ENCODE results near the gene BNIP5. TPM values are rescaled to one million over a fixed set of nuclear protein-coding genes. Genes with fewer than 3 reads are reported as not detected.
A peak's percentile ranks its signal among the peaks of the same experiment; 100 is the strongest.

The BNIP5 gene
- total RNA-seq, 1 experiment from 2014 or later: not detected

- TF ChIP-seq CTCF (conservative IDR thresholded peaks at IDR 0.05; ENCODE audit: low read depth, low read length): no peak
- TF ChIP-seq EZH2 (IDR thresholded peaks at IDR 0.05; ENCODE audit: borderline replicate concordance, low read depth, low read length, poor library complexity, severe bottlenecking): no peak
- H3K27ac ChIP-seq (ENCODE audit: low read depth, low read length, poor library complexity, severe bottlenecking): no peak overlapping the region
- intact Hi-C loops (cut with micrococcal nuclease; ENCODE audit: unreplicated experiment): loop anchor here (2.0 kb wide), 2 partner anchors 20 to 238 kb away; no protein-coding TSS in a partner anchor
- no TSS peak for BruUV-seq (replicated peaks)
- no peaks in the 10 kb centered on the region for H3K9me3 ChIP-seq (ENCODE audit: low read depth, low read length, poor library complexity, severe bottlenecking)
- no peaks in the 10 kb centered on the region for H3K4me1 ChIP-seq (ENCODE audit: insufficient read depth, low read length, poor library complexity, severe bottlenecking)
- ChIA-PET POLR2A (ENCODE audit: low non-redundant PET) (no interaction called here), CTCF (interaction anchor here (1.6 to 2.5 kb wide), 2 partner anchors 20 to 58 kb away, joined by 3 to 10 read pairs; no protein-coding TSS in a partner anchor)
- H3K4me3 ChIP-seq (ENCODE audit: low read depth, low read length, poor library complexity, severe bottlenecking): no peak overlapping the region
- no peaks in the 10 kb centered on the region for H3K36me3 ChIP-seq (ENCODE audit: insufficient read depth, low read length, poor library complexity, severe bottlenecking)
- DNase-seq (ENCODE audit: low spot score): no peak
- H3K27me3 ChIP-seq (replicated peaks; ENCODE audit: insufficient read depth, low read depth, low read length, poor library complexity): no peaks in the 10 kb centered on the region
Measured at GRCh38 chr6:36361071-36361470, 24.4 kb upstream of the BNIP5 start.

- Histone ChIP-seq H3K27ac (ENCODE audit: low read depth, low read length, poor library complexity, severe bottlenecking) (no peak overlapping the region), H3K9me3 (ENCODE audit: low read depth, low read length, poor library complexity, severe bottlenecking) (no peaks in the 10 kb centered on the region), H3K4me1 (ENCODE audit: insufficient read depth, low read length, poor library complexity, severe bottlenecking) (no peaks in the 10 kb centered on the region), H3K36me3 (ENCODE audit: insufficient read depth, low read length, poor library complexity, severe bottlenecking) (no peaks in the 10 kb centered on the region), H3K27me3 (replicated peaks; ENCODE audit: insufficient read depth, low read depth, low read length, poor library complexity) (no peaks in the 10 kb centered on the region), H3K4me3 (ENCODE audit: low read depth, low read length, poor library complexity, severe bottlenecking) (no peak overlapping the region)
- intact Hi-C loops (cut with micrococcal nuclease; ENCODE audit: unreplicated experiment): loop anchor here (1.0 to 2.0 kb wide), 3 partner anchors 20 to 238 kb away; no protein-coding TSS in a partner anchor
- no TSS peak for BruUV-seq (replicated peaks)
- DNase-seq (ENCODE audit: low spot score): peak; percentile 87
- TF ChIP-seq EZH2 (IDR thresholded peaks at IDR 0.05; ENCODE audit: borderline replicate concordance, low read depth, low read length, poor library complexity, severe bottlenecking) (no peak), CTCF (conservative IDR thresholded peaks at IDR 0.05; ENCODE audit: low read depth, low read length) (peak; percentile 85)
- CTCF ChIA-PET: interaction anchor here (0.6 to 2.5 kb wide), 3 partner anchors 19 to 230 kb away, joined by 6 to 14 read pairs (median 10); partner anchors contain the start of gene MAPK13
- POLR2A ChIA-PET (ENCODE audit: low non-redundant PET): interaction anchor here (0.6 kb wide), 1 partner anchor 14 kb away, joined by 4 read pairs; no protein-coding TSS in a partner anchor
Measured at GRCh38 chr6:36360241-36361054, 23.8 kb upstream of the BNIP5 start.

GRCh38 chr6:36358226-36358915 lies 21.7 kb upstream of the BNIP5 start:
- CTCF ChIA-PET: interaction anchor here (0.5 to 2.4 kb wide), 3 partner anchors 17 to 198 kb away, joined by 5 to 14 read pairs (median 7); no protein-coding TSS in a partner anchor
- Histone ChIP-seq H3K9me3 (ENCODE audit: low read depth, low read length, poor library complexity, severe bottlenecking) (peaks cover 7% of the 10 kb centered on the region), H3K36me3 (ENCODE audit: insufficient read depth, low read length, poor library complexity, severe bottlenecking) (no peaks in the 10 kb centered on the region), H3K27ac (ENCODE audit: low read depth, low read length, poor library complexity, severe bottlenecking) (no peak overlapping the region), H3K4me1 (ENCODE audit: insufficient read depth, low read length, poor library complexity, severe bottlenecking) (no peaks in the 10 kb centered on the region), H3K4me3 (ENCODE audit: low read depth, low read length, poor library complexity, severe bottlenecking) (no peak overlapping the region), H3K27me3 (replicated peaks; ENCODE audit: insufficient read depth, low read depth, low read length, poor library complexity) (no peaks in the 10 kb centered on the region)
- intact Hi-C loops (cut with micrococcal nuclease; ENCODE audit: unreplicated experiment): no loop called here
- DNase-seq (ENCODE audit: low spot score): no peak
- TF ChIP-seq CTCF (conservative IDR thresholded peaks at IDR 0.05; ENCODE audit: low read depth, low read length) (no peak), EZH2 (IDR thresholded peaks at IDR 0.05; ENCODE audit: borderline replicate concordance, low read depth, low read length, poor library complexity, severe bottlenecking) (no peak)
- BruUV-seq (replicated peaks): no TSS peak
- POLR2A ChIA-PET (ENCODE audit: low non-redundant PET): no interaction called here
